Stimulated activated CD8-positive, alpha-beta memory T cell treated with anti-CD3 and anti-CD28 coated beads, Interleukin-4, amount 100 ng/mL, for 4 hours (primary cell): Measurements from ENCODE around the gene TUBB2A.
A peak's percentile ranks its signal among the peaks of the same experiment; 100 is the strongest.

ENCODE experiments used
- DNase-seq, 2 donors: peaks; one replicate each; pipeline ENCODE4 v3.0.0-alpha.2; 2020; ENCODE audit warnings: low read depth in 2 of 2, low spot score in 1 of 2

The TUBB2A gene

DNA sequence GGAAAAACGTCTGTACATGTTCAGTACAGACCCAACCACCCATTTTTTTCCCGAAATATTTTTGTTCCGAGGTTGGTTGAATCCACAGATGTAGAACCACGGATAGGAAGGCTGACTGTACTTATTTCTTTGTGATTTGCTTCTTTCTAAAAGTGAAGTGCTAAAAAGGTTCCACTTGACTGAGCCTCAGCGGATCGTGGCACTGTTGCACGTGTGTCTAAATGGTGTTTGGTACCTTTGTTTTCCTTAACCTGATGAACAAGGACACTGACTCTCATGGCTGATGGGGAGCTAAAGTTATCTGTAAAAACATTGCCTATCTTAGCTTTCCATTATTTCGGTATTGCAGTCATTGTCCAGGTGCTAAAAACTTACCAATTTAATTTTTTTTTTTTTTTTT lies 32.7 kb downstream of the TUBB2A start:
- DNase-seq = no peak

DNA sequence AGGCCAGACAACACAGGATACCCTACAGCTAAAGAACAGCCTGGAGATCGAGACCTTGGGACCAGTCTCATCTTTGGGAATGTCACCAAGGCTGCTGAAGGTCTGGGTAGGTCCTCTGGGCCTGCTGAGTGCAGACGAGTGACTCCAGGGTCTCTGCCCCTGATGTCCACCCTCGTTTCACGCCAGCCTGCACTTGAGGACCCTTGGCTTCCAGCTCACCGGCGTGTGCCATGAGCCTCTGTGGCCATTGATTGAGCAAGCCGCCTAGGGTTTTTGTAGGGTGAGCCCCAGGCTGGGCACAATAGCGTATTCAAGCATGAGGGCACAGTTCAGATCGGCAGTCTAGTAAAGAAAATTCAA lies 34.5 kb downstream of the TUBB2A start:
- no peak for DNase-seq

DNA sequence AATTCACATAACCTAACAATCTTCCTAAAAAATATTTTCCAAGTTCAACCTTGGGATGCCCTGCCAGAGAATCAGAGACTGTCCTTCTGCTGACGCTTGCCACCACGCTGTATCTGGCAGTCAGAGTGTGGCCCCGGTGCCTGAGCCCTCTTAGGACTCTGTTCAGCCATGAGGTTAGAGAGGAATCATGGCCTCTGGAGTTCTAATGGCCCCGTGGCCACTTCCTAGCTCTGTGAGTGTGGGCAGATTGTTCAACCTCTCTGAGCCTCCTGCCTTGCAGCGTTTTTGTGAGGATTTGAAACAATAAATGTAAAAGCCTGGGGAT lies 36.6 kb downstream of the TUBB2A start:
- DNase-seq = no peak

DNA sequence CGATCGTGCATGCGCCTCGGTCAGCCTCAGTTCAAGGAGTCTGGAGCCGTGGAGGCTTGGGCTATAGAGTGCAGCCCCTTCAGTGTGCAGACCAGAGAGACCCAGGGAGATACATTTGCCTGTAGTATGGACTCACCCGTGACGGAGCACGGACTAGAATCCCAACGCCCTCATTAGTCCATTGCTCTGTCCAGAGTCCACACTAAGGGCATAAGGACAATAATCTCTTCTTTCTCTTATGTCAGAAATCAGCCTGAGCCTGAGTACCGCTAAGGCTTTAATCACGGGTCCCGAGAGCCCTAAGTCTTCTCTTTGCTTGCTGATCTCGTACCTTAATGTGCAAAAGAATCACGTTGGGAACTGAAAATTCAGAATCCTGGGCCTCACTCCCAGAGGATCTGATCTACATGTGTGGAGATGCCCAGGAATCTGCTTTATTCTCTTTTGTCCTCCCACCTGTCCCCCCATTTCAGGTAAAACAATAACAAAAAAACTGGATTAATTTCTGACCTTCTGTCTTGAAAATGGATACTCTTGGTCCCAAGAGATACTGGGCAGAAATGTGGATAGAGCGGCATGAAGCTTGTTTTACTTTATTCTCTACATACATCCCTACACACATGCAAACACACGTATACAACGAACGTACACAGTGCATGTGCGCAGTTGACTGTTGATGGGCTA lies 38.2 kb downstream of the TUBB2A start:
- no peak for DNase-seq

DNA sequence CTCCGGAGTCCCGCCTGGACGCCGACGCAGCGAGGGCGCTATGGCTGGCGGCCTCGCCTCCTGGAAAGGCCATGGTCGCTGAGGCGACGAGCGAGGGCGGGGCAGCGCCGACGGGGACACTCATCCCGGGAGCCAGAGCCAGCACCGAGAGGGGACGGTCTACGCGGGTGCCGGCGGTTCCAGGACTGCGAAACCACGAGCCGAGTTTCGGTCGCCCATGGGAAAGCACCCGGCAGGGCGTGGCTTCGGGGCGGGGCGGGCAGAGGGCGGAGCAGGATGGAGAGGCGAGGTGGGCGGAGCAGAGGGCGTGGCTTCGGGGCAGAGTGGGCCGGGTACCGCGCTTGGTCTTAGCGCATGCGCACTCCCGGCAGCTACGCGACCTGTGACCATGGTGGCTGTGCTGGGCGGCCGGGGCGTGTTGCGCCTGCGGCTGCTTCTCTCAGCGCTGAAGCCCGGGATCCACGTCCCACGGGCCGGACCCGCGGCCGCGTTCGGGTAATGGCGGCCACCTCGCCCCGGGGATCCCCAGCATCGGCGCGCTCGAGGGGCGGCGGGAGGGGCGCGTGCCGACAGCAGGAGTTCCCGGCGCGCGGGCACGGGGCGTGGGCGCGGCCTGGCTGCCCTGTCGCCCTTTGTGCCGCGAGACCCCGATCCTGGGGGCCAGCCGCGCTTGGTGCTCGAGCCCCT lies 38.8 kb downstream of the TUBB2A start, which contains the start of gene BPHL:
Gene BPHL, plus strand, starts transcription at position 359 of the 687 bp plus-strand sequence. Its CDS starts 30 bp downstream, at position 389.
- peak; percentile 98 to 100 for DNase-seq

DNA sequence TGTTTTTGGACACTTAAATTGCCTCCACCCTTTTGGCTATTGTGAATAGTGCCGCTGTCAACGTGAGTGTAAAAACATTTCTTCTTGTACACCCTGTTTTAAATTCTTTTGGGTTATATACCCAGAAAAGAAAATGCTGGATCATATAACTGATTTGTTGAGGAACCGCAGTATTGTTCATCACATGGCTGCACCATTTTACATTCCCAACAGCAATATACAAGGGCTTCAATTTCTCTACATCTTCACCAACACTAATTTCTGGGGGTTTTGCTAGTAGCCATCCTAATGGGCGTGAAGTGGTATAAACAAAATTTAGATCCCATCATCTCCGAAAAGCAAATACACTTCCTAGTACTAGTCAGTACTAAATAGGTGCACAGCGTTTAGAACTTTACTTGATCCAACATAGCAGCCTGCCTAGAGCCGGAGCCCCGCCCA lies 39.4 kb downstream of the TUBB2A start:
- DNase-seq = no peak

DNA sequence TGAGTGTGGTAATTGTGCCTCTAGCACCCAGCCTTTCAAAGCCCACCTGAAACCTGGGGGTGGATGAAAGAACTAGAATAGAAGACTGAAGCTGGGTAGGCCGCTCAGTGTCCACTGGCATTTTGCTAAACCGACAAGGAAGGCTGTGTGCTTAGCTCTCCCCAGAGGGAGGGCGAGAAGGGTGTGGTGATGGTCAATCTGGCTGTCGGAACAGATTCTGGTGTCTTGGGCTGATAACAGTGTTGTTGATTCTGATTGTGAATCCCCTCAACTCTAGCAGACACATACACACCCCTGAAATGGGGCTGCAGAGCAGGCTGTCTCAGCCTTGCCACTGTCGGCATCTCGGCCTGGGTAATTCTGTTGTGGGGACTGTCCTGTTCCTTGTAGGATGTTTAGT lies 43.0 kb downstream of the TUBB2A start:
- no peak for DNase-seq

DNA sequence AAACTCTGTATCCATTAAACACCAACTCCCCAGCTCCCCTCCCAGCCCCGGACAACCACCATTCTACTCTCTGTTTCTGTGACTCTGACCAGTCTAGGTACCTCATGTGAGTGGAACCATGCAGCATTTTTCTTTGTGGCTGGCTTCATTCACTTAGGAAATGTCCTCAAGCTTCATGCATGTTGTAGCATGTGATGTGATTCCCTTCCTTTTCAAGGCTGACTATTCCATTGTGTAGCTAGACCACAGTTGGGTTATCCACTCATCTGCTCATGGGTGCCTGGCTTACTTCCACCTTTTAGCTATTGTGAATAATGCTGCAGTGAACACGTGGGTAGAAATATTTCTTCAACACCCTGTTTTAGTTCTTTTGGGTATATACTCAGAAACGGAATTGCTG lies 47.6 kb downstream of the TUBB2A start:
- DNase-seq = no peak

DNA sequence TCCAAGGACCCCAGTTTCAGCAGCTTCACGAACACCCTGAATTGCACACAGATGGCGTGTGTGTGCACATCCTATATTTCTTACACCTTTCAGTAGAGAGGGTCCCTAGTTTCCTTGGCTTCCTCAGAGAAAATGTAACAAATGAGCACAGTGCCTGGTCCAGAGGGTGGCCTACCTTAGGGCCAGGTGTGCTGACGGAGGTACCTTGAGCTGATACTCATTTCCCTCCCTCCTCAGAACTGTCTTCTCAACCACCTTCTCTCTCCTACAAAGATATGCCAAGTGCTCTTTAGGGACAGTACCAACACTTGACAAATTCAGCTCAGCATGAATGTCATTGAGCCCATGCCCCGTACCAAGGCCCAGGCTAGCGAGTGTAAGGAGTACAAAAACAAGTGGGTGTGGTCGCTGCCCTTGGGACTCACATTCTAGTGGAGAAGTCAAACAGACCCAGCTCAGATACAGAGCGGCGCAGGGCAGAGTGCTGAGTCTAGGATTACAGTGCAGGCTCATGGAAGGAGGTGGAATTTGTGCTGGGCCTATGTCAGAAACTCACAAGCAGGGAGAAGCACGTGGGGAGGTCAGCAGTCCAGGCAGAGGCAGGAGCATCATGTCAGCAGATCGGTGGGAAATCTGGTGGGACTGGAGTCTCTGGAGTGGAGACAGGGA lies 48.5 kb downstream of the TUBB2A start:
- DNase-seq = no peak
